Stimulated activated CD8-positive, alpha-beta memory T cell treated with anti-CD3 and anti-CD28 coated beads, Interleukin-2, amount 100 ng/mL, for 1 hour (primary cell): Measurements from ENCODE around the gene CHRND.

Source experiments
- DNase-seq, 2 donors: peaks; one replicate each; pipeline ENCODE4 v3.0.0-alpha.2; 2020; ENCODE audit warnings: low read depth in 2 of 2

The CHRND gene

GRCh38 chr2:232487385-232488096 is 38.4 kb upstream of the CHRND start, which contains the start of gene ECEL1:
Gene ECEL1 (minus strand): TSS chr2:232487834. CDS start chr2:232486653, 1,181 bp downstream.
- no peak for DNase-seq

DNA sequence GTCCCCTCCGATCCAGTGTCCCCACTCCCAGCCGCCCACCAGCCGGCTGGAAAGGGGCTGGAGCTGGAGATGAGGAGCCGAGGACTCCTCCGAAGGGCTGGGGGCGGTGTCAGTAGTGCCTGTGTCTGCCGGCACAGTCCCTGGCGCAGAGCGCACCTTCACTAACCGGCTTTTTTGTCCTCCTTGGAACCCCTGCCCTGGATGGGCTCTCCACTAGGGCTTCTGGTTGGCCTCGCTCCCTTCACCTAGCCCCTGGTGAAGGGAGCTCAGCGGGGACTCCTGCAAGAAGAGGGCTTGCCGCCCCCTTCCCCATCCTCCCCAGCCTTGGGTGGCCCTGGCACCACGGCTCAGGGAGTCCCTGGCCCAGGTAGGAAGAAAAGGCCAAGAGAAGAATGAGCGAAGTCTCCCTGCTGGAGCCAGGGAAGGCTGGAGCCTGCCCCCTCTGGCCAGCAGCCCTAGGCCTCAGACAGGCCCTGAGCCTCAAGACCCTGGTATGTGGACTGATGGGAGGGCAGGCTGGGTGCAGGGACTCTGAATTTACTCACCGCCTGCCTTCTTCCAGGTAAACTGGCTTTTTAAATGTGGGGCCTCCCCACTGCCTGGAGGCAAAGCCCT is 37.8 kb upstream of the CHRND start:
- no peak for DNase-seq

- no peak for DNase-seq
These were observed 37.1 kb upstream of the CHRND start for GRCh38 chr2:232488721-232489300.

DNA sequence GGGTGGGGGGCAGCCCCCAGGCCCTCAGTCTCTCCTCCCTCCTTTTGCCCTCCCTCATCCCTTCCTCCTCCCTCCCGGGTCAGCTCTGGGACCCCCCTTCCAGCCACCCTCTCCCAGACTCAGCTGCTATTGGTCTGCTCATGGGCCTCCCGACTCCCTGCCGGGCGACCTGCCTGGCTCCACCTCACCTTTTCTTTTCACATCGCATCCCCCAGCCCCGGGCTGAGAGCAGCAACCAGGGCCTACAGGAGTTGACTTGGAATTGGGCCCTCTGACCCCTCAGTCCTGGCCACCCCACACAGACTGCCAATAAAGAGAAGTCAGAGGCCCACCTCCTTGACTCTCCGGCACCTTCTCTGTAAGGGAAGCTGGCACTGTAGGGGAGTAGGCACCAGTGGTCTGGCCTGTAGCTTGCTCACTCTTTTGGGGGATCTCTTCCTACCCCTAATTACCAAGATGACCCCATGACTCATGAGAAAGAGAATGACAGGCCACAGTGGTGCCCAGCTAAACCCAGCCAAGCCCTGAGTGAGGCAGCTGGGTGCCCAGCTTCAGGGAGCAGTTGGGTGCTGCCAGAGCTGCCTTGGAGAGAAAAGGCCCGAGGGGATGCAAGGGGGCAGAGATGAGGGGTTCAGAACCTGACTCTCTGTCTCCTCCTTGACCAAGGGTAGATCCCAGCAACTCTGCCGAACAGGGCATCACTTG is 36.3 kb upstream of the CHRND start:
- DNase-seq = no peak

GRCh38 chr2:232490221-232491138 is 35.5 kb upstream of the CHRND start:
- no peak for DNase-seq

DNA sequence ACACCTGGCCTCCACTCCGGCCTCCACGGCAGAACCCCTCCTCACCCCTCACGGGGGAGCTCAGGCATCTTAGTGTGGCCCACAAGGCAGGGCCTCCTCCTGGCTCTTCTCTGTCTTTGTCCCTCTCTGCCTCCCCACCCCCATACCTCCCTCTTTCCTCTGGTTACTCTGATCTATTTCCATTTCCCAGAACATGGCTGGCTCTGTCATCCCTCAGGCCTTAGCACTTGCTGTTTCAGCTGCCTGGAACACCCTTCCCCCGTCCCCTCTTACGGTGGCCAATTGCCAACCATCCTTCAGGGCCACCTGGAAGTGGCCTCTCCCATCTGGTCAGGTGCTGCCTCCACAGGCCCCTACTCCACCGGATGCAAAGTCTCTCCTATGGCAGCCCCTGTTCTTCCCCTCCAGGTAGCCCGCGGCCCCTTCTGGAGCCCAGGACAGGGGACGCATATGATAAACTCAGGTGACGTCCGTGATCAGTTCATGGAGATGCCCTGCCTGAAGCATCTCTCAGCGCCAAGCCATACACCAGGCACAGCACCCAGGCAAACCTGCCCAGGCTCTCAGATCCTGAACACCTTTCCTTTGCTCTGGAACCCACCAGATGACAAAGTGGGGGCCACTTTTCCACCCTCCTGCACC is 34.7 kb upstream of the CHRND start:
- no peak for DNase-seq

GRCh38 chr2:232492236-232492848 is 33.6 kb upstream of the CHRND start:
- no peak for DNase-seq

GRCh38 chr2:232492963-232493700 is 32.8 kb upstream of the CHRND start:
- no peak for DNase-seq

GRCh38 chr2:232493701-232494474 is 32.1 kb upstream of the CHRND start:
- no peak for DNase-seq

DNA sequence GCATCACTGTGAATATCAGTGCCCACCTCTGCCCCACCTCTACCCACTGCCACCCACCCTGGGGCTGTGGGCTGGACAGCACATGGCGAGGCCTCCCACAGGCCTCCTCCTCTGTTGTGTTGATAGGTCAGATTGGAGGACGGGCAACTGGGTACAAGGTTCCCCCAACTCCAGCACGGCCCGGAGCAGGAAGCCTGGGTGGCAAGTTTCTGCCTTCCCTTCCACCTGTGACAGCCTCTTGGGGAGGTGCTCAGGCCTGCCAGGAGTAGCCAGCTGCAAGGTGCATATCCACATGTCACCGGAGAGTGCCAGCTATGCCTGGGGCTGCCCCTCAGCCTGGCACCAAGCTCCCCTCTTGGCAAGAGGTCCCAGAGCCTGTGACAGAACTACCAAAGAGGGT is 31.4 kb upstream of the CHRND start:
- DNase-seq = no peak

GRCh38 chr2:232495292-232495691 is 30.7 kb upstream of the CHRND start:
- DNase-seq = no peak

DNA sequence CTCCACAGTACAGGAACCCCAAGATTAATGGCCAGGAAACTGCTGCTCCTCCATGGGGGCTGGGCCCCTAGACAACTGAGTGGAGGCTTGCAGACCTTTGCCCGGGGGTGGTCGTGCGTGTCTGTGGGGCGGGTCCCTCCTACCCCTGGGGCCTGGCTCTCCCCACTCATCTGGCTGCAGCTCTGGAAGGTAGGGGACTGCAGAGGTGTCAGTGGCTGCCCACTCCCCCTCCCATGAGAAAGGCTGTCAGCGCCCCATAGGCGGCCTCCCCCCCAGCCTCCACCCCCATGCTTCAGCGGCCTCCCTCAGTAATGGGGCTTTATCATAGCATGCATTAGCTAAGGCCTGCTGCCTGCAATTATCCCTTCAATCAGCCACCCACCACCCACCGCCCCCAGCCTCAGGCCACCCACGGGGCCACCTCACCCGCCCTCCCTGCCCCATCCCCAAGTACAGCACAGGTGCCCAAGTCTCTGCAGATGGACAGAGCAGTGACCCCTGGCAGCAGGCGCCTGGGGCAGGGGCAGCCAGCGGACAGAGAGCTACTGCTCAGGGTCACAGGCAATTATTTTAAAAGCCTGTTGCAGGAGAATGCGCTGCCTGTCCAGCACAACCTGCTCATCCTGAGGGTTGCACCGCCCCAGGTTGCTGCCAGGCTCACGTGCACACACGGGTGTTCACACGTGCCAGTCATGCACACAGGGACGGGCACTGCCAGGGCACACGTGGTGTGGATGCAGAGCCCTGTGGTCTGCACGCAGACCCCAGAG is 29.3 kb upstream of the CHRND start:
- no peak for DNase-seq

GRCh38 chr2:232497348-232497747 is 28.6 kb upstream of the CHRND start:
- DNase-seq = no peak

GRCh38 chr2:232498452-232498851 is 27.5 kb upstream of the CHRND start:
- no peak for DNase-seq

- DNase-seq = no peak
These were observed 24.6 kb upstream of the CHRND start for GRCh38 chr2:232501331-232501771.

DNA sequence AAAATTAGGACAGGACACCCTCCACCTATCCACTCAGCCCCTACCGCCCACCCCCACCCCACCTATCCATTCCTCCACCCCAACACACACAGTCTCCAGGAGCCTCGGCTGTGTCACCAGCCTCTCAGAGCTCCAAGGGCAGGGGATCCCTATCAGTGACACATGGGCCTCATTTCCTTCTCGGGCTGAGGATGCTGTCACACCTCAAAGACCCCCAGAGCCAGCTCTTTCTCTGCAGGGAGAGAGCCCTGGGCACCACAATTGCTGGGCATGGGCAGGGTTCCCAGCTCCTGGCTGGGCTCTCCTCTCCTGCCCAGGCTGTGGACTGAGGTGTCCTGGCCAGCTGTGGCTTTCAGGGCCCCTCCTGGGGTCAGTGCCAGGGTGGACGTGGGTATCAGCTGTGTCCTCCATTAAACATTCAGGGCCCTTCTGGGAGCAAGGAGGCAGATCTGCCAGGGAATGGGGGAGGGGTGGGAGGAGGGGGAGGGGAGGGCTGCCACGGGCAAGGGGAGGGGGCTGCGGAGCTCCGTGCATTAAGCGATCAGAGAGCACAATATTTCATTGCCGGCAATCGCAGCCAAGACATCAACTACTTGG is 24.1 kb upstream of the CHRND start:
- no peak for DNase-seq

DNA sequence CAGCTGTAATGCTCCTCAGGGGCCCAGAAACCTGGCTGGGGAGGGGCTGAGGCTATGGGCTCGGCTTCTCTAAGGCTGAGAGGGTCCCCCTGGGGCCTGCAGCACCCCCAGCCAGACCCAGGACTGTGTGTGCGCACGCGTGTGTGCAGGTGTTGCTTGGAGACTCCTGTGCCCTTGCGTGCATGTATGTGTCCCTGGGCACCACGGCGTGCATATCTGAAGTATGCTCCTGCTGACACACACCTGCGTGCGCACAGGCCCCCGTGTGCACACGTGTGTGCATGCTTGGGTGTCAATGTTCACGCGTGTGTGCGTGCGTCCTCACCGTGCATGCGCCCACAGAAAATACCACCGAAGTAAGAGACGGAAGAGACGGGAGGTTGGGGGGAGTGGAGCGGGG is 23.4 kb upstream of the CHRND start:
- no peak for DNase-seq
